Placental pericyte (primary cell): ENCODE measurements around the gene ZNF469. TPM values are rescaled to one million over a fixed set of nuclear protein-coding genes. Genes with fewer than 3 reads are reported as not detected.

Experiments
- total RNA-seq: library from RNA; depleted of rRNA; stranded (reverse); fragments of >200 nt; gene quantifications from 2 replicates; pipeline ENCODE4 v1.2.3, GENCODE V29; 2012

The ZNF469 gene, protein sequence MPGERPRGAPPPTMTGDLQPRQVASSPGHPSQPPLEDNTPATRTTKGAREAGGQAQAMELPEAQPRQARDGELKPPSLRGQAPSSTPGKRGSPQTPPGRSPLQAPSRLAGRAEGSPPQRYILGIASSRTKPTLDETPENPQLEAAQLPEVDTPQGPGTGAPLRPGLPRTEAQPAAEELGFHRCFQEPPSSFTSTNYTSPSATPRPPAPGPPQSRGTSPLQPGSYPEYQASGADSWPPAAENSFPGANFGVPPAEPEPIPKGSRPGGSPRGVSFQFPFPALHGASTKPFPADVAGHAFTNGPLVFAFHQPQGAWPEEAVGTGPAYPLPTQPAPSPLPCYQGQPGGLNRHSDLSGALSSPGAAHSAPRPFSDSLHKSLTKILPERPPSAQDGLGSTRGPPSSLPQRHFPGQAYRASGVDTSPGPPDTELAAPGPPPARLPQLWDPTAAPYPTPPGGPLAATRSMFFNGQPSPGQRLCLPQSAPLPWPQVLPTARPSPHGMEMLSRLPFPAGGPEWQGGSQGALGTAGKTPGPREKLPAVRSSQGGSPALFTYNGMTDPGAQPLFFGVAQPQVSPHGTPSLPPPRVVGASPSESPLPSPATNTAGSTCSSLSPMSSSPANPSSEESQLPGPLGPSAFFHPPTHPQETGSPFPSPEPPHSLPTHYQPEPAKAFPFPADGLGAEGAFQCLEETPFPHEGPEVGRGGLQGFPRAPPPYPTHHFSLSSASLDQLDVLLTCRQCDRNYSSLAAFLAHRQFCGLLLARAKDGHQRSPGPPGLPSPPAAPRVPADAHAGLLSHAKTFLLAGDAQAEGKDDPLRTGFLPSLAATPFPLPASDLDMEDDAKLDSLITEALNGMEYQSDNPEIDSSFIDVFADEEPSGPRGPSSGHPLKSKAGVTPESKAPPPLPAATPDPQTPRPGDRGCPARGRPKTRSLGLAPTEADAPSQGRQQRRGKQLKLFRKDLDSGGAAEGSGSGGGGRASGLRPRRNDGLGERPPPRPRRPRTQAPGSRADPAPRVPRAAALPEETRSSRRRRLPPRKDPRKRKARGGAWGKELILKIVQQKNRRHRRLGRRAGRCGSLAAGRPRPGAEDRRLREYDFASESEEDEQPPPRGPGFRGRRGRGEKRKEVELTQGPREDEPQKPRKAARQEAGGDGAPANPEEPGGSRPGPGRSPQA (N-terminal part only)
- total RNA-seq, result 4.4 and 8.9 TPM in 2 replicates

DNA sequence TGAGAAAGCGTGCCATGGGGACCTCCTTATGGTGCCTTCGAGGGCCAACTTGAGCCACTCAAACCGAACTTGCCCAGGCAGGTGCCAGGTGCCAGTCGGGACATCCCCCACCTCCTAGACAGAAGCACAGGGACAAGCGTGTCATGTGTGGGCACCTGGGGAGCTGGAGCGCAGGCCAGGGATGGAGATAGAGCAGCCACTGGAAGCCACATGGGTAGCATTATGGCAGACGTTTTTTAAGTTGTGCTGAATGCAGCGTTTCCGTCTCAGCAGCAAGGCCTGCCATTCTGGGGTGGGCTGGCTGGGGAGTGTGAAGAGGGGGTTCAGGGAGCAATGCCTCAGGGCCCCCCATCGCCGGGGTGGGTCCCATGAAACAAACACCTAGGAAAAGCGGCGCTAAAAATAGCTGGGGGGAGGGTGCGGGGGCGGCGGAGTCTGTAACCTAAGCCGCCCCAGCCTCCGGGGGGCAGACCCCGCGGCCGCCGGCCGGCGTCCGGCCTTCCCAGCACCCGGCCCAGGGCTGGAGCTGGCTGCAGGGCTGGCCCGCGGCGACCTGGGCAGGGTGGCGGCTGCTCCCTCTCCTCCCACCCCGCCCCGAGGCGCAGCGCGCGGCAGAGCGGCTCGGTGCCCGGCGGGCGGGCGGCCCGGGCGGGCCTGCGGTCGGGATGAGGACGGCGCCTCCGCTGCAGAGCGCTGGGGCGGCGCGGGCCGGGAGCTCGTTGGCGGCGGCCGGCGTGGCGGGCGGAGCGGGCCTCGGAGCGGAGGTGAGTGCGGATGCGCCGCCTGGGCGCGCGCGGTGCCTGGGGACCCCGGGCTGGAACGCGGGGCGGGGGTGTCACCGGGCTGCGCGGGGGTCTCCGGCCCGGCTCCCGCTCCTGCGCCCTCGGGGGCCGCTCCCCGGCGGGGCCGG is at the start of gene ZNF469:
TSS of gene ZNF469 (plus strand) at position 469 of the 910 bp plus-strand sequence. CDS start 44,512 bp downstream, outside the sequence.

Other genes with a start within 250 kb of the ZNF469 start
- 2.3 and 4.4 TPM in 2 replicates for gene ZFPM1, start 70.3 kb downstream of the ZNF469 start, total RNA-seq
- gene ZC3H18, start 187.4 kb downstream of the ZNF469 start, total RNA-seq, result 17.2 and 19.3 TPM in 2 replicates